Fibroblast of mammary gland (primary cell): ENCODE data around the gene GPD1L.

ENCODE experiments used
- DNase-seq: peaks from one replicate; pipeline ENCODE4 v3.0.0-alpha.2; 2010; ENCODE audit warnings: low read depth
- H3K4me3 ChIP-seq: 2 replicates; pipeline ENCODE4 v1.5.1; 2011; ENCODE audit warnings: low read depth, mild to moderate bottlenecking, low read length, moderate library complexity; ENCODE audit not compliant: control insufficient read depth
- TF ChIP-seq, protein P1 (sequence below): conservative IDR thresholded peaks from 2 replicates; pipeline ENCODE4 v1.5.1; 2011; ENCODE audit warnings: low read depth, low read length, inconsistent platforms; ENCODE audit not compliant: control insufficient read depth, insufficient read depth

Gene GPD1L

DNA sequence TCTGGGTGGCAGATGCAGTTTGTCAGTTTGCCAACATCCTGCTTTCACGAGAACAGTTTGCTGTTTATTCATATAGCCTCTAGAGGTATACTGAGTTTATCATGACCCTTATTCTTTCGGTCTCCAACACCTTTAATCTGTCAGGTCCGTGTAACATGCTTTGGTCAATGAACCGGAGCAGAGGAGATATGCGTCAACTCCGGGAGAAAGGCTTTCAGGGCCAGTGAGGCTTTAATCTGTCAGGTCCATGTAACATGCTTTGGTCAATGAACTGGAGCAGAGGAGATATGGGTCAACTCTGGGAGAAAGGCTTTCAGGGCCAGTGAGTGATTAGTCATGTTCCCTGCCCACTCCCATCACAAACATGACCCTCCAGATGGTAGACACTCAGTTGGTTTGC is 16.9 kb upstream of the GPD1L start:
- DNase-seq: no peak
- TF ChIP-seq, protein P1, sequence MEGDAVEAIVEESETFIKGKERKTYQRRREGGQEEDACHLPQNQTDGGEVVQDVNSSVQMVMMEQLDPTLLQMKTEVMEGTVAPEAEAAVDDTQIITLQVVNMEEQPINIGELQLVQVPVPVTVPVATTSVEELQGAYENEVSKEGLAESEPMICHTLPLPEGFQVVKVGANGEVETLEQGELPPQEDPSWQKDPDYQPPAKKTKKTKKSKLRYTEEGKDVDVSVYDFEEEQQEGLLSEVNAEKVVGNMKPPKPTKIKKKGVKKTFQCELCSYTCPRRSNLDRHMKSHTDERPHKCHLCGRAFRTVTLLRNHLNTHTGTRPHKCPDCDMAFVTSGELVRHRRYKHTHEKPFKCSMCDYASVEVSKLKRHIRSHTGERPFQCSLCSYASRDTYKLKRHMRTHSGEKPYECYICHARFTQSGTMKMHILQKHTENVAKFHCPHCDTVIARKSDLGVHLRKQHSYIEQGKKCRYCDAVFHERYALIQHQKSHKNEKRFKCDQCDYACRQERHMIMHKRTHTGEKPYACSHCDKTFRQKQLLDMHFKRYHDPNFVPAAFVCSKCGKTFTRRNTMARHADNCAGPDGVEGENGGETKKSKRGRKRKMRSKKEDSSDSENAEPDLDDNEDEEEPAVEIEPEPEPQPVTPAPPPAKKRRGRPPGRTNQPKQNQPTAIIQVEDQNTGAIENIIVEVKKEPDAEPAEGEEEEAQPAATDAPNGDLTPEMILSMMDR: no peak
- no peak overlapping the region for H3K4me3 ChIP-seq

DNA sequence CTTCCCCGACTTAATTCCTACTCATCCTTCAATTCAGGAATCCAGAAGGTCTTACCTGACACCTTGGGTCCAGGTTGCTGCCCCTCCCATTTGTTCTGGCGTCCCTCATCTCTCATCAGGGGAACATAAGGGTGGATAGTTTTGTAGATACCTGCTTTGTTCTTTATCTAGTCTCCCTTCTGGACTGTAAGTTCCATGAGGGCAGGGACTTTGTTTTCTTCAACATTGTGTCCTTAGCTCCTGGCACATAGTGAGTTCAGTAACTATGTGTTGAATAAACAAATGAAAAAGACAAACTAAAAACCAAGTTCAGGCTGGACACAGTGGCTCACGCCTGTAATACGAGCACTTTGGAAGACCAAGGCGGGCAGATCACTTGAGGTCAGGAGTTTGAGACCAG is 13.2 kb upstream of the GPD1L start:
- no peak overlapping the region for H3K4me3 ChIP-seq
- DNase-seq: no peak
- TF ChIP-seq, protein P1: no peak

DNA sequence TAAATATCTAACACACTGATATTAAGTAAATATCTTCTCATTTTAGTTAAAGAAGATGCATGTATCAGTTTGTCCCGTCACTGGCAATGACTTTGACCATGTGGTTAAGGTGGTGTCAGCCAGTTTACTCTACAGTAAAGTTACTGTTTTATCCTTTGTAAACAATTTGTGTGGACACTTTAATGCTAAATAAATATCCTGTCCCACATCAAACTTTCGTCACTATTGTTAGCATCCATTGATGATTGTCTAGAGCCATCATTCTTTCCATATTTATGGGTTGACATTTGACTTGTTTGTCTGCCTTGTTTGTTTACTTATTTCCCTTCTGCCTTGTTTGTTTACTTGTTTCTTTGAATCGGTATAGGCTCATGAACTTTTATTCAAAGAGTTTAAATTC is 11.0 kb upstream of the GPD1L start:
- DNase-seq: no peak
- TF ChIP-seq, protein P1: no peak
- H3K4me3 ChIP-seq: no peak overlapping the region

DNA sequence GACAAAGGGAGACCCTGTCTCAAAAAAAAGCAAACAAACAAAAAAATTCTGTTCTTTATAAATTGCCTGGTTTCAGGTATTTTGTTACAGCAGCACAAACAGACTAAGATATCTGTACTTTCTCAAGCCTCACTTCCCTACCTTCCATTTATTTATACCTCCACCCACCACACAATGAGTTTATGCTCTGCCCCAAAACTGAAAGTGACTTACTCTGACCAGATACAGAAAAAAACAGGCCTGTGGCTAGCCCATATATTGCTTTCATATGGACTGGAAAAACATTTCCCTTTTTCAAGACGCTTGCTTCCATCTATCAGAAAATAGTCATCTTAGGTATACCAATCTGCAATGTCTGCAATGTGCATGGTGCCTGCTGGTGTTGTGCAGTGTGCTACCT is 8.7 kb upstream of the GPD1L start:
- DNase-seq: no peak
- H3K4me3 ChIP-seq: no peak overlapping the region
- TF ChIP-seq, protein P1: no peak

DNA sequence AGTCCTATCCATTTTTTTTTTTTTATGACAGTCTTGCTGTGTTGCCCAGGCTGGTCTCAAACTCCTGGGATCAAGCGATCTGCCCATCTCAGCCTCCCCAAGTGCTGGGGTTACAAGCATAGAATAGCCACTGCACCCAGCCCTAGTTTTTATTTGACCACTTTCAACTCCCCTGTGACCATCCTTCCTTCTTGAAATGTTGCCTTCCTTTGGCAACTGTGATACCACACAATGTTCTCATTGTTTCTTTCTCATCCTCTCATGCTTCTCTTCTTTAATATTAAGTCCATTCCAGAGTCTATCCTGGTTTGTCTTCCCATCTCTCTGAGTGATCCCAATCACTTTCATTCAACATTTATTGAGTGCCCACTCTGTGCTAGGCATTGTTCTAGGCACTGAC is 7.9 kb upstream of the GPD1L start:
- TF ChIP-seq, protein P1: no peak
- DNase-seq: no peak
- H3K4me3 ChIP-seq: no peak overlapping the region

DNA sequence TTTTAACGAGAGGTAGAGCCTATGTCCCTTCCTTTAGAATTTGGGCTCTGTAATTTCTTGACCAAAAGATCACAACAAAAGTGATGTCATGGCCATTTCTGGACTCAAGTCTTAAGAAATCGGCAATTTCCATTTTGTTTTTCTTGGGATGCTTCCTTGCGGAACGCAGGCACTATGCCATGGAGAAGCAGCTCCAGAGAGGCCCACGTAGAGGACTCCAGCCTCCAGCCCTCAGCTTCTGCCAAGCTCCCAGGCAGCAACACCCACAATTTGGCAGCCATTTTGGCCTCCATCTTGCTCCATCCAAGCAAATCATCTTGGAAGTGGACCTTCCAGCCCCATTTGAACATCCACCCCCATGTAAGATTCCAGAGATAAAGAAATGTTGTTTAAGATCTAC is 6.0 kb upstream of the GPD1L start:
- TF ChIP-seq, protein P1: no peak
- DNase-seq: no peak
- H3K4me3 ChIP-seq: no peak overlapping the region

DNA sequence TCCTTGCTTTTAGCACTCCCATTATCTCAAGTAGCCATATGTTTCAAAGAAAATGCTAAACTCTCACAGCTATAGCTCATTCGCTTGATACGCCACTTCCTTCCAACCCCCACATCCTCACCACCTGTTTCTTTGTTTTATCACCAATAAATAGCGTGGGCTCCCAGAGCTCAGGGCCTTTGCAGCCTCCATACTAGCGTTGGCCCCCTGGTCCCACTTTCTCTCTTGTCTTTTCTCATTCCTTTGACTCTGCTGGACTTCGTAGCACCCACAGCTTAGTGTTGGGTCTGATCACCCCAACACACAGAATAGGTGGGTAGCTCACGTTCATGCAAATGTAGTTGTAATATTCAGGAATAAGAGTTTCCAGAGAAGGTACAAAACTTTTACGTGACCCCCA is 4.1 kb upstream of the GPD1L start:
- DNase-seq: no peak
- H3K4me3 ChIP-seq: no peak overlapping the region
- TF ChIP-seq, protein P1: no peak
